Measurements from ENCODE around the gene ADAMTS5.

Gene ADAMTS5

GRCh38 chr21:26961698-26962097, 5.2 kb downstream of the ADAMTS5 start:
- no peak for DNase-seq (ENCODE audit: low read depth)
- no peak overlapping the region for H3K4me3 ChIP-seq (ENCODE audit: low read depth, low read length)
- TF ChIP-seq CTCF (IDR thresholded peaks at IDR 0.05; ENCODE audit: control insufficient read depth, extremely low read depth, insufficient read depth): peak; percentile 27; the same call in 1 of the 2 replicates

GRCh38 chr21:26958788-26959187, 8.1 kb downstream of the ADAMTS5 start:
- no peak for TF ChIP-seq CTCF (IDR thresholded peaks at IDR 0.05; ENCODE audit: control insufficient read depth, extremely low read depth, insufficient read depth)
- no peak overlapping the region for H3K4me3 ChIP-seq (ENCODE audit: low read depth, low read length)
- no peak for DNase-seq (ENCODE audit: low read depth)

GRCh38 chr21:26956813-26957212, 10.1 kb downstream of the ADAMTS5 start:
- no peak for DNase-seq (ENCODE audit: low read depth)
- TF ChIP-seq CTCF (IDR thresholded peaks at IDR 0.05; ENCODE audit: control insufficient read depth, extremely low read depth, insufficient read depth): no peak
- no peak overlapping the region for H3K4me3 ChIP-seq (ENCODE audit: low read depth, low read length)

- no peak for TF ChIP-seq CTCF (IDR thresholded peaks at IDR 0.05; ENCODE audit: control insufficient read depth, extremely low read depth, insufficient read depth)
- no peak overlapping the region for H3K4me3 ChIP-seq (ENCODE audit: low read depth, low read length)
- no peak for DNase-seq (ENCODE audit: low read depth)
Measured at GRCh38 chr21:26956216-26956615, 10.7 kb downstream of the ADAMTS5 start.

GRCh38 chr21:26954662-26955121, 12.2 kb downstream of the ADAMTS5 start:
- H3K4me3 ChIP-seq (ENCODE audit: low read depth, low read length): no peak overlapping the region
- TF ChIP-seq CTCF (IDR thresholded peaks at IDR 0.05; ENCODE audit: control insufficient read depth, extremely low read depth, insufficient read depth): no peak
- no peak for DNase-seq (ENCODE audit: low read depth)

- no peak for DNase-seq (ENCODE audit: low read depth)
- no peak for TF ChIP-seq CTCF (IDR thresholded peaks at IDR 0.05; ENCODE audit: control insufficient read depth, extremely low read depth, insufficient read depth)
- no peak overlapping the region for H3K4me3 ChIP-seq (ENCODE audit: low read depth, low read length)
Measured at GRCh38 chr21:26952374-26953066, 14.4 kb downstream of the ADAMTS5 start.

- no peak for TF ChIP-seq CTCF (IDR thresholded peaks at IDR 0.05; ENCODE audit: control insufficient read depth, extremely low read depth, insufficient read depth)
- no peak overlapping the region for H3K4me3 ChIP-seq (ENCODE audit: low read depth, low read length)
- no peak for DNase-seq (ENCODE audit: low read depth)
Measured at GRCh38 chr21:26949830-26950229, 17.1 kb downstream of the ADAMTS5 start.

All from LNCaP clone FGC (cell line).